Smooth muscle cell (in vitro differentiated cells): ENCODE data around the gene PSMB11. TPM values are rescaled to one million over a fixed set of nuclear protein-coding genes. Genes with fewer than 3 reads are reported as not detected.

ENCODE experiments used
- DNase-seq: peaks from one replicate; lab custom pipeline; 2025; ENCODE audit not compliant: unreplicated experiment; lab: John Stamatoyannopoulos, UW
- H2AFZ ChIP-seq: fragments of 200-600 bp; sonication (generic); 2 replicates; pipeline ENCODE4 v1.6.0; 2016; ENCODE audit warnings: antibody characterized with exemption, low read depth, mild to moderate bottlenecking
- H3F3A ChIP-seq: fragments of 200-600 bp; sonication (generic); 2 replicates; pipeline ENCODE4 v1.6.0; 2017; ENCODE audit warnings: antibody characterized with exemption, low read depth
- H3K27ac ChIP-seq: fragments of 200-600 bp; sonication (generic); 2 replicates; pipeline ENCODE4 v1.5.1; 2016; ENCODE audit warnings: low read depth, mild to moderate bottlenecking
- H3K27me3 ChIP-seq: fragments of 200-600 bp; sonication (generic); 2 replicates; pipeline ENCODE4 v1.6.1; 2016; ENCODE audit warnings: low read depth, mild to moderate bottlenecking
- H3K36me3 ChIP-seq: fragments of 200-600 bp; sonication (generic); 2 replicates; pipeline ENCODE4 v1.5.1; 2016; ENCODE audit warnings: low read depth
- H3K4me1 ChIP-seq: fragments of 200-600 bp; sonication (generic); 2 replicates; pipeline ENCODE4 v1.5.1; 2016; ENCODE audit warnings: low read depth
- H3K4me2 ChIP-seq: fragments of 200-600 bp; sonication (generic); 2 replicates; pipeline ENCODE4 v1.6.0; 2016; ENCODE audit warnings: mild to moderate bottlenecking
- H3K4me3 ChIP-seq: fragments of 200-600 bp; sonication (generic); 2 replicates; pipeline ENCODE4 v1.5.1; 2016; ENCODE audit warnings: mild to moderate bottlenecking
- H3K79me2 ChIP-seq: fragments of 200-600 bp; sonication (generic); 2 replicates; pipeline ENCODE4 v1.6.0; 2016; ENCODE audit warnings: low read depth, mild to moderate bottlenecking
- H3K9ac ChIP-seq: fragments of 200-600 bp; sonication (generic); 2 replicates; pipeline ENCODE4 v1.6.0; 2016; ENCODE audit warnings: low read depth
- H3K9me3 ChIP-seq: fragments of 200-600 bp; sonication (generic); replicated peaks from 2 replicates; pipeline ENCODE4 v1.5.1; 2016; ENCODE audit warnings: low read depth
- H4K20me1 ChIP-seq: fragments of 200-600 bp; sonication (generic); 2 replicates; pipeline ENCODE4 v1.6.0; 2016; ENCODE audit warnings: low read depth
- CTCF ChIP-seq: fragments of 200-600 bp; sonication (generic); IDR thresholded peaks from 2 replicates; pipeline ENCODE4 v1.5.1; 2017; ENCODE audit warnings: borderline replicate concordance, mild to moderate bottlenecking, antibody characterized with exemption; ENCODE audit not compliant: insufficient read depth, poor library complexity, severe bottlenecking
- WGBS: methylation state at CpG from one replicate; pipeline ENCODE4 v1.1.7; 2016; ENCODE audit warnings: low lambda C conversion rate; 5-methylcytosine and 5-hydroxymethylcytosine counted together
- polyA plus RNA-seq: library from polyadenylated mRNA; unstranded; fragments of >200 nt; fragmentation: Nextera tagmentation; extraction: Ambion mirVana; gene quantifications from 2 replicates; pipeline ENCODE4 v1.2.1, GENCODE V29; 2016
- total RNA-seq: library from RNA; depleted of rRNA; stranded (reverse); fragments of >200 nt; gene quantifications from 2 replicates; pipeline ENCODE4 v1.2.3, GENCODE V29; 2014

PSMB11 gene
- total and polyA plus RNA-seq, 2 experiments from 2014 or later, result not detected

GRCh38 chr14:23018107-23018506 lies 23.9 kb upstream of the PSMB11 start:
- H2AFZ ChIP-seq, result no peak overlapping the region
- no peak overlapping the region for H3K9ac ChIP-seq
- no peaks in the 10 kb centered on the region for H3K4me1 ChIP-seq
- no peaks in the 10 kb centered on the region for H3K27me3 ChIP-seq
- H3K27ac ChIP-seq, result no peak overlapping the region
- no peak for DNase-seq
- no peaks in the 10 kb centered on the region for H3K9me3 ChIP-seq
- H3K4me3 ChIP-seq, result no peak overlapping the region
- no peak overlapping the region for H3K4me2 ChIP-seq
- H4K20me1 ChIP-seq, result no peaks in the 10 kb centered on the region
- H3F3A ChIP-seq, result no peaks in the 10 kb centered on the region
- no peak for TF ChIP-seq CTCF
- H3K36me3 ChIP-seq, result no peaks in the 10 kb centered on the region
- no peaks in the 10 kb centered on the region for H3K79me2 ChIP-seq

- no peak for DNase-seq
- Histone ChIP-seq H3K27me3 (no peaks in the 10 kb centered on the region), H3K79me2 (no peaks in the 10 kb centered on the region), H3K27ac (no peak overlapping the region), H3K36me3 (no peaks in the 10 kb centered on the region), H3K4me1 (no peaks in the 10 kb centered on the region), H2AFZ (no peak overlapping the region), H3F3A (no peaks in the 10 kb centered on the region), H3K9ac (no peak overlapping the region), H3K4me3 (no peak overlapping the region), H4K20me1 (no peaks in the 10 kb centered on the region), H3K4me2 (no peak overlapping the region), H3K9me3 (no peaks in the 10 kb centered on the region)
- TF ChIP-seq CTCF, result no peak
- WGBS, result 89% methylated on average over 7 of the region's 7 CpGs
Observed at GRCh38 chr14:23020143-23021128, 21.6 kb upstream of the PSMB11 start.

GRCh38 chr14:23021434-23021833 lies 20.6 kb upstream of the PSMB11 start:
- Histone ChIP-seq H3K27ac (no peak overlapping the region), H4K20me1 (peaks cover 6% of the 10 kb centered on the region), H3K9me3 (no peaks in the 10 kb centered on the region), H3K4me3 (no peak overlapping the region), H2AFZ (no peak overlapping the region), H3K36me3 (no peaks in the 10 kb centered on the region), H3K9ac (no peak overlapping the region), H3F3A (peaks cover 7% of the 10 kb centered on the region), H3K79me2 (no peaks in the 10 kb centered on the region), H3K4me2 (no peak overlapping the region), H3K27me3 (no peaks in the 10 kb centered on the region), H3K4me1 (no peaks in the 10 kb centered on the region)
- 71% methylated on average over 9 of the region's 9 CpGs for WGBS
- no peak for TF ChIP-seq CTCF
- no peak for DNase-seq
